HEK293 (cell line): ENCODE measurements around the gene PDHB.

ENCODE experiments used
- CTCF ChIA-PET: fragments of 350-600 bp; formaldehyde crosslinking; extraction: SDS; loops from one replicate; lab custom pipeline; 2021; ENCODE audit warnings: antibody characterized with exemption; lab: Yijun Ruan, JAX
- POLR2A ChIA-PET: fragments of 300-600 bp; formaldehyde crosslinking; extraction: SDS; loops from one replicate; lab custom pipeline; 2020; ENCODE audit warnings: antibody characterized with exemption, inconsistent platforms; lab: Yijun Ruan, JAX
- H3K27ac ChIP-seq: fragments of 200-500 bp; sonication (Bioruptor generic); 2 replicates; pipeline ENCODE4 v1.5.1; 2014; ENCODE audit warnings: low read depth, low read length, control low read depth, inconsistent platforms; ENCODE audit errors: extremely low read depth
- H3K36me3 ChIP-seq, 2 experiments: fragments of 200-500 bp in 1 of 2; sonication (Bioruptor generic) in 1 of 2; 1 replicate in 1 of 2; 2 replicates in 1 of 2; pipeline ENCODE4 v1.5.1; 2014 to 2017; ENCODE audit warnings: inconsistent platforms in 2 of 2, low read length in 2 of 2; ENCODE audit not compliant: control insufficient read depth in 2 of 2, insufficient read depth in 1 of 2
- H3K4me1 ChIP-seq: fragments of 200-500 bp; sonication (Bioruptor generic); 2 replicates; pipeline ENCODE4 v1.5.1; 2014; ENCODE audit warnings: mild to moderate bottlenecking, low read length, inconsistent platforms; ENCODE audit not compliant: control insufficient read depth, insufficient read depth
- H3K4me3 ChIP-seq: 2 replicates; pipeline ENCODE4 v1.5.1; 2011; ENCODE audit warnings: low read depth, mild to moderate bottlenecking, control low read depth, low read length, moderate library complexity
- H3K9me3 ChIP-seq: fragments of 200-500 bp; sonication (Bioruptor generic); 2 replicates; pipeline ENCODE4 v1.5.1; 2014; ENCODE audit warnings: low read depth, low read length, inconsistent platforms; ENCODE audit not compliant: control insufficient read depth, insufficient read depth
- KLF10 ChIP-seq: fragments of 450-650 bp; IDR thresholded peaks from 2 replicates; pipeline ENCODE4 v1.5.1; 2018; ENCODE audit warnings: missing biosample characterization, mild to moderate bottlenecking, missing genetic modification characterization
- KLF16 ChIP-seq: fragments of 450-650 bp; formaldehyde crosslinking; IDR thresholded peaks from 2 replicates; pipeline ENCODE4 v1.5.1; 2017; ENCODE audit warnings: missing biosample characterization, missing genetic modification characterization
- MZF1 ChIP-seq: fragments of 450-650 bp; formaldehyde crosslinking; IDR thresholded peaks from 2 replicates; pipeline ENCODE4 v1.5.1; 2017; ENCODE audit warnings: missing biosample characterization, missing genetic modification characterization, borderline replicate concordance
- ZBTB48 ChIP-seq: fragments of 450-650 bp; formaldehyde crosslinking; IDR thresholded peaks from 2 replicates; pipeline ENCODE4 v1.5.1; 2016; ENCODE audit warnings: missing biosample characterization, missing genetic modification characterization
- ZEB2 ChIP-seq: fragments of 450-650 bp; formaldehyde crosslinking; IDR thresholded peaks from 2 replicates; pipeline ENCODE4 v1.5.1; 2016; ENCODE audit warnings: missing biosample characterization, missing genetic modification characterization
- ZFHX2 ChIP-seq: fragments of 450-650 bp; formaldehyde crosslinking; conservative IDR thresholded peaks from 2 replicates; pipeline ENCODE4 v1.5.1; 2016; ENCODE audit warnings: missing biosample characterization, missing genetic modification characterization
- ZIC2 ChIP-seq: fragments of 450-650 bp; formaldehyde crosslinking; IDR thresholded peaks from 2 replicates; pipeline ENCODE4 v1.5.1; 2016; ENCODE audit warnings: missing biosample characterization, missing genetic modification characterization
- ZNF112 ChIP-seq: fragments of 450-650 bp; formaldehyde crosslinking; IDR thresholded peaks from 2 replicates; pipeline ENCODE4 v1.5.0; 2017; ENCODE audit warnings: missing biosample characterization, missing genetic modification characterization
- ZNF121 ChIP-seq: fragments of 450-650 bp; formaldehyde crosslinking; IDR thresholded peaks from 2 replicates; pipeline ENCODE4 v1.5.1; 2016; ENCODE audit warnings: missing biosample characterization, missing genetic modification characterization
- ZNF157 ChIP-seq: fragments of 450-650 bp; formaldehyde crosslinking; IDR thresholded peaks from 2 replicates; pipeline ENCODE4 v1.5.1; 2016; ENCODE audit warnings: missing biosample characterization, missing genetic modification characterization
- ZNF18 ChIP-seq: fragments of 450-650 bp; formaldehyde crosslinking; IDR thresholded peaks from 2 replicates; pipeline ENCODE4 v1.5.1; 2016; ENCODE audit warnings: missing biosample characterization, missing genetic modification characterization
- ZNF184 ChIP-seq: fragments of 450-650 bp; IDR thresholded peaks from 2 replicates; pipeline ENCODE4 v1.5.1; 2018; ENCODE audit warnings: missing biosample characterization, mild to moderate bottlenecking, missing genetic modification characterization
- ZNF324 ChIP-seq: fragments of 450-650 bp; formaldehyde crosslinking; IDR thresholded peaks from 2 replicates; pipeline ENCODE4 v1.5.1; 2016; ENCODE audit warnings: missing biosample characterization, missing genetic modification characterization
- ZNF335 ChIP-seq: fragments of 450-650 bp; formaldehyde crosslinking; conservative IDR thresholded peaks from 2 replicates; pipeline ENCODE4 v1.5.1; 2016; ENCODE audit warnings: missing biosample characterization, missing genetic modification characterization
- ZNF350 ChIP-seq: fragments of 450-650 bp; formaldehyde crosslinking; IDR thresholded peaks from 2 replicates; pipeline ENCODE4 v1.5.0; 2017; ENCODE audit warnings: missing biosample characterization, mild to moderate bottlenecking, missing genetic modification characterization
- ZNF366 ChIP-seq: fragments of 450-650 bp; formaldehyde crosslinking; conservative IDR thresholded peaks from 2 replicates; pipeline ENCODE4 v1.5.1; 2016; ENCODE audit warnings: missing biosample characterization, missing genetic modification characterization
- ZNF555 ChIP-seq: fragments of 450-650 bp; formaldehyde crosslinking; conservative IDR thresholded peaks from 2 replicates; pipeline ENCODE4 v1.5.1; 2017; ENCODE audit warnings: missing biosample characterization, mild to moderate bottlenecking, missing genetic modification characterization, inconsistent platforms
- ZNF654 ChIP-seq: fragments of 450-650 bp; formaldehyde crosslinking; IDR thresholded peaks from 2 replicates; pipeline ENCODE4 v1.5.1; 2016; ENCODE audit warnings: low read depth, missing biosample characterization, missing genetic modification characterization
- ZNF660 ChIP-seq: fragments of 450-650 bp; IDR thresholded peaks from 2 replicates; pipeline ENCODE4 v1.5.1; 2018; ENCODE audit warnings: missing biosample characterization, mild to moderate bottlenecking, missing genetic modification characterization
- ZNF692 ChIP-seq: fragments of 450-650 bp; formaldehyde crosslinking; IDR thresholded peaks from 2 replicates; pipeline ENCODE4 v1.5.1; 2016; ENCODE audit warnings: missing biosample characterization, missing genetic modification characterization
- TF ChIP-seq, protein P1 (sequence below): fragments of 450-650 bp; formaldehyde crosslinking; IDR thresholded peaks from 2 replicates; pipeline ENCODE4 v1.5.1; 2016; ENCODE audit warnings: missing biosample characterization, missing genetic modification characterization, low read depth
- TF ChIP-seq, protein P2 (sequence below): fragments of 450-650 bp; formaldehyde crosslinking; IDR thresholded peaks from 2 replicates; pipeline ENCODE4 v1.5.1; 2017; ENCODE audit warnings: missing biosample characterization, missing genetic modification characterization

PDHB gene

DNA sequence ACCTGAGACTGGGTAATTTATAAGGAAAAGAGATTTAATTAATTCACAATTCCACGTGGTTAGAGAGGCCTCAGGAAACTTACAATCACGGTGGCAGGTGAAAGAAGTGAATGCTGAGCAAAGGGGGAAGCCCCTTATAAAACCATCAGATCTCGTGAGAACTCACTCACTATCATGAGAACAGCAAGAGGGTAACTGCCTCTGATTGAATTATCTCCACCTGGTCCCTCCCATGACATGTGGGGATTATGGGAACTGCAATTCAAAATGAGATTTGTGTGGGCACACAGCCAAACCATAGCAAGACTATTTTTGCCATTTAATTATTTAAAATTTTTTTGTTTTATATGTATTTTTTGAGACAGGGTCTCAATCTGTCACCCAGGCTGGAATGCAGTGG lies 31.2 kb upstream of the PDHB start:
- no peaks in the 10 kb centered on the region for H3K36me3 ChIP-seq
- TF ChIP-seq KLF16 (tag by site-specific recombination) (no peak), ZNF350 (tag by site-specific recombination) (no peak), ZNF112 (tag by site-specific recombination) (no peak), MZF1 (tag by site-specific recombination) (no peak), ZNF121 (tag by site-specific recombination) (no peak), KLF10 (no peak), ZNF366 (no peak), ZNF654 (tag by site-specific recombination) (no peak), ZNF555 (no peak)
- TF ChIP-seq, all 188 proteins: peak for 0
- Histone ChIP-seq H3K27ac (no peak overlapping the region), H3K9me3 (no peaks in the 10 kb centered on the region), H3K4me3 (no peak overlapping the region), H3K4me1 (no peaks in the 10 kb centered on the region; the same call in 1 of the 2 replicates)
- ChIA-PET CTCF (interaction anchor here (0.7 to 1.1 kb wide), 3 partner anchors 8 to 74 kb away, joined by 3 to 5 read pairs (median 4); no protein-coding TSS in a partner anchor), POLR2A (no interaction called here)

DNA sequence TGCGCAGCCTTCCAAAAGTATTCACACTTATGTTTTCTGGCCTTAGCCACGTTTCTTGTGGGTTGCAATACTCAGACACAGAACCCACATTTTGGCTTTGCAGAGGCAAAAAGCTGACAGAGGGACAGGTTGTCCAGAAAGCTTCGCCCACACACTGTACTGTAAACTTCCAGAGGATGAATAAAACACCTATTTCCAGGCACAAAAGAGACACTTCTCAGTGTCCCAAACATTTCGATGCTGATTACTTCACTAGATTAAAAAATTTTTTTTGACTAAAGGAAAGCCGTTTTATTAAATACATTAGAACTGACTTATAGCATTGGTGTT lies 30.3 kb upstream of the PDHB start:
- Histone ChIP-seq H3K9me3 (no peaks in the 10 kb centered on the region), H3K4me1 (no peaks in the 10 kb centered on the region; the same call in 1 of the 2 replicates), H3K4me3 (no peak overlapping the region), H3K27ac (no peak overlapping the region), H3K36me3 (no peaks in the 10 kb centered on the region)
- POLR2A ChIA-PET, result interaction anchor here (0.9 kb wide), 1 partner anchor 27 kb away, joined by 3 read pairs; the partner anchor contains the start of gene KCTD6
- TF ChIP-seq ZBTB48, result no peak
- TF ChIP-seq ZNF335, result peak; percentile 30; the same call in 1 of the 2 replicates
- TF ChIP-seq ZNF18, result peak; percentile 87
- CTCF ChIA-PET, result interaction anchor here (0.6 to 1.3 kb wide), 10 partner anchors 9 to 137 kb away, joined by 3 to 5 read pairs (median 4); no protein-coding TSS in a partner anchor

DNA sequence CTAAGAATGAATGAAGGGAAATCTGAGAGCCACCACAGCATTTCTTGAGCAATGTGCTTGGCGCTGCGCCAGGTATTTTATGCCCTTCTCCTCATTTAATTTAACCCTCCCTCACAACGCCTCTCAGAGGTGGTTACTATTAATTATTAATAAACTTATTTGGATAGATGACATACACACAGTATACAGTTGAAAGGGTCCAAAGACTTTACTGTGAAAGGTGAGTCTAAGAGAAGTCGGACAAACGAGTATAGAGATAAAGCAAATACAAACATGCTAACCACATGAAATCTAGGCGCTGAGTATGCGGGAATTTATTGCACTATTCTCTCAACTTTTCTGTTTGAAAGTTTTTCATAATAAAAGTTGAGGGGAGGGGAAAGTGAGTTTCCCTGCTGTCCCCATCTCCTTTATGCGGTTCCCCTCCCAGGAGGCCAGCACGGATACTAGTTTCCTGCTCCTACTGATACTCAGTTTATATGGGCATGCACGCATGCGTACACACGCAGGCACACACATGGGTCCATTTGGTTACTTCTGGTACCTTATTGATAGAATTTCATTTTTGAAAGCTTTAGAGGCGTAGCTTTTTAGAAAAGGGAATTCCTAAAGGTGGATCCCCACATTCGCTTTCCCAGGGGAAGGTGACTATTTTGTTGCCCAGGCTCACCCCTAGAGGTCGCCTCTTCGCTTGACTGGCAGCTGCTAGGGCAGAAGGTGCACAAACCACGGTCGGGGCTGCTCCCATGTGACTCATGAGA lies 29.7 kb upstream of the PDHB start:
- POLR2A ChIA-PET, result interaction anchor here (0.9 kb wide), 1 partner anchor 28 kb away, joined by 3 read pairs; the partner anchor contains the start of gene KCTD6
- no peaks in the 10 kb centered on the region for H3K9me3 ChIP-seq
- H3K4me3 ChIP-seq, result no peak overlapping the region
- TF ChIP-seq ZNF184 (tag by site-specific recombination) (peak; percentile 77; the same call in 1 of the 2 replicates), ZEB2 (tag by site-specific recombination) (no peak), ZNF660 (tag by site-specific recombination) (peak; percentile 17; the same call in 1 of the 2 replicates), ZNF692 (no peak), ZFHX2 (tag by site-specific recombination) (no peak), ZNF121 (tag by site-specific recombination) (no peak), ZIC2 (tag by site-specific recombination) (no peak), ZNF324 (tag by site-specific recombination) (0 out of 2 replicates have a peak, but pooled peaks have one; percentile 22), ZNF654 (tag by site-specific recombination) (peak; percentile 53), ZNF157 (tag by site-specific recombination) (no peak)
- TF ChIP-seq, protein P1, sequence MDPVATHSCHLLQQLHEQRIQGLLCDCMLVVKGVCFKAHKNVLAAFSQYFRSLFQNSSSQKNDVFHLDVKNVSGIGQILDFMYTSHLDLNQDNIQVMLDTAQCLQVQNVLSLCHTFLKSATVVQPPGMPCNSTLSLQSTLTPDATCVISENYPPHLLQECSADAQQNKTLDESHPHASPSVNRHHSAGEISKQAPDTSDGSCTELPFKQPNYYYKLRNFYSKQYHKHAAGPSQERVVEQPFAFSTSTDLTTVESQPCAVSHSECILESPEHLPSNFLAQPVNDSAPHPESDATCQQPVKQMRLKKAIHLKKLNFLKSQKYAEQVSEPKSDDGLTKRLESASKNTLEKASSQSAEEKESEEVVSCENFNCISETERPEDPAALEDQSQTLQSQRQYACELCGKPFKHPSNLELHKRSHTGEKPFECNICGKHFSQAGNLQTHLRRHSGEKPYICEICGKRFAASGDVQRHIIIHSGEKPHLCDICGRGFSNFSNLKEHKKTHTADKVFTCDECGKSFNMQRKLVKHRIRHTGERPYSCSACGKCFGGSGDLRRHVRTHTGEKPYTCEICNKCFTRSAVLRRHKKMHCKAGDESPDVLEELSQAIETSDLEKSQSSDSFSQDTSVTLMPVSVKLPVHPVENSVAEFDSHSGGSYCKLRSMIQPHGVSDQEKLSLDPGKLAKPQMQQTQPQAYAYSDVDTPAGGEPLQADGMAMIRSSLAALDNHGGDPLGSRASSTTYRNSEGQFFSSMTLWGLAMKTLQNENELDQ (tag by site-specific recombination), result no peak
- TF ChIP-seq, protein P2, sequence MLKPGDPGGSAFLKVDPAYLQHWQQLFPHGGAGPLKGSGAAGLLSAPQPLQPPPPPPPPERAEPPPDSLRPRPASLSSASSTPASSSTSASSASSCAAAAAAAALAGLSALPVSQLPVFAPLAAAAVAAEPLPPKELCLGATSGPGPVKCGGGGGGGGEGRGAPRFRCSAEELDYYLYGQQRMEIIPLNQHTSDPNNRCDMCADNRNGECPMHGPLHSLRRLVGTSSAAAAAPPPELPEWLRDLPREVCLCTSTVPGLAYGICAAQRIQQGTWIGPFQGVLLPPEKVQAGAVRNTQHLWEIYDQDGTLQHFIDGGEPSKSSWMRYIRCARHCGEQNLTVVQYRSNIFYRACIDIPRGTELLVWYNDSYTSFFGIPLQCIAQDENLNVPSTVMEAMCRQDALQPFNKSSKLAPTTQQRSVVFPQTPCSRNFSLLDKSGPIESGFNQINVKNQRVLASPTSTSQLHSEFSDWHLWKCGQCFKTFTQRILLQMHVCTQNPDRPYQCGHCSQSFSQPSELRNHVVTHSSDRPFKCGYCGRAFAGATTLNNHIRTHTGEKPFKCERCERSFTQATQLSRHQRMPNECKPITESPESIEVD (tag by site-specific recombination), result 0 out of 2 replicates have a peak, but pooled peaks have one; percentile 12

More for the DNA sequence above, 29.7 kb upstream of the PDHB start:
- CTCF ChIA-PET, result interaction anchor here (0.6 to 1.3 kb wide), 13 partner anchors 9 to 784 kb away, joined by 3 to 5 read pairs (median 3); no protein-coding TSS in a partner anchor
- Histone ChIP-seq H3K4me1 (no peaks in the 10 kb centered on the region; the same call in 1 of the 2 replicates), H3K27ac (peak overlapping the region; percentile 67; the same call in 1 of the 2 replicates), H3K36me3 (no peaks in the 10 kb centered on the region)
